ENCODE measurements around the gene FKBP11. TPM values are rescaled to one million over a fixed set of nuclear protein-coding genes. Genes with fewer than 3 reads are reported as not detected.
A peak's percentile ranks its signal among the peaks of the same experiment; 100 is the strongest.

The FKBP11 gene
- total and polyA plus RNA-seq, 2 of the 8 experiments (the other 6 are each of a cell fraction or from before 2014, with no cell fraction given): 45.7 to 65.1 TPM

DNA sequence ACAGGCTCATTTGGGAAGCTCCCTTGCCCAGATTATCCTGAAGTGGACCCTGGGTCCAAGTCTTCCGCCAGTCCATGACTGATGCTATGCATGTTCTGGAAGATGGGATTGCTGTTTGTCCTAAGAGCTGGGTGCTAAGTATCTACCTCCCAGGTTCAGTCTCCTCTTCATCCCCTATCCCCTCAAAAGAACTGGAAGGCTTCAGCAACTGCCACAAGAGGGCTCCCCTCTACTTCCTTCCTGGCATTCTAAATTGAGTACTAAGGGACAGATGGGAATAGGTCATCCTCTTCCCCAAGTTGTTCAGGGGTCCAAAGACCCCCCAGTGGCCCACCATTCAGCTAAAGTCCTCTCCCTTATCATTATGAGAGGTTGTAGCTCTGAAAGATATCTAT is 9.0 kb upstream of the FKBP11 start:
- Histone ChIP-seq H4K8ac (ENCODE audit: extremely low read depth, insufficient read depth, low read length) (no peak overlapping the region), H2BK20ac (ENCODE audit: low read length) (no peak overlapping the region), H3K4ac (replicated peaks; ENCODE audit: insufficient read length, low read depth, low read length) (no peak overlapping the region), H3K9ac (replicated peaks in 1 of 4; ENCODE audit: extremely low read depth in 1 of 4, low read depth in 3 of 4, low read length in 3 of 4) (no peak overlapping the region), H3K79me1 (ENCODE audit: low read depth, low read length) (no peaks in the 10 kb centered on the region), H2AK5ac (ENCODE audit: low read depth, low read length) (no peak overlapping the region), H2AFZ (ENCODE audit: low read length) (no peak overlapping the region), H2BK5ac (ENCODE audit: low read depth, low read length) (no peak overlapping the region), H3K14ac (ENCODE audit: insufficient read length) (no peak overlapping the region), H3K36me3 (ENCODE audit: control insufficient read depth in 2 of 4, insufficient read depth in 4 of 4, low read length in 3 of 4) (peaks cover 26 to 81% (median 46%) of the 10 kb centered on the region in 4 experiments), H3K56ac (replicated peaks; ENCODE audit: insufficient read length, low read depth, low read length) (no peak overlapping the region), H3K18ac (ENCODE audit: extremely low read depth, low read length) (no peak overlapping the region), H4K20me1 (replicated peaks in 1 of 2; ENCODE audit: control insufficient read depth in 1 of 2, insufficient read depth in 2 of 2, low read length in 2 of 2) (peaks cover 18% of the 10 kb centered on the region in 2 experiments), H3K23me2 (ENCODE audit: low read depth, low read length) (no peaks in the 10 kb centered on the region), H3K9me3 (ENCODE audit: insufficient read depth in 2 of 2, low read depth in 1 of 2, low read length in 1 of 2) (no peaks in the 10 kb centered on the region), H3K23ac (ENCODE audit: insufficient read length) (no peak overlapping the region), H2BK120ac (replicated peaks; ENCODE audit: low read depth, low read length) (no peak overlapping the region), H3K27ac (ENCODE audit: low read depth, low read length) (no peak overlapping the region), H3K4me2 (ENCODE audit: insufficient read depth in 1 of 2, low read depth in 2 of 2, low read length in 2 of 2) (no peak overlapping the region), H3K79me2 (ENCODE audit: control insufficient read depth in 1 of 2, insufficient read depth in 2 of 2, low read length in 2 of 2) (no peaks in the 10 kb centered on the region), H4K91ac (replicated peaks; ENCODE audit: insufficient read length, low read length) (no peak overlapping the region), H3K4me1 (replicated peaks in 1 of 4; ENCODE audit: control insufficient read depth in 3 of 4, insufficient read depth in 4 of 4, low read length in 3 of 4) (no peaks in the 10 kb centered on the region), H2BK12ac (ENCODE audit: low read depth, low read length) (no peak overlapping the region), H2BK15ac (ENCODE audit: low read length) (no peak overlapping the region), H3K27me3 (replicated peaks in 1 of 4; ENCODE audit: control insufficient read depth in 3 of 4, extremely low read depth in 1 of 4, insufficient read depth in 3 of 4, low read length in 3 of 4) (no peaks in the 10 kb centered on the region), H4K5ac (ENCODE audit: insufficient read length, low read depth, low read length) (no peak overlapping the region), H3K4me3 (ENCODE audit: extremely low read depth in 1 of 4, insufficient read depth in 2 of 4, low read depth in 3 of 4, low read length in 4 of 4) (no peak overlapping the region)
- DNase-seq (ENCODE audit: low read depth in 1 of 2, low spot score in 2 of 2) (no peak), FAIRE-seq (no peak)
- TF ChIP-seq BACH1 (IDR thresholded peaks at IDR 0.05; ENCODE audit: low read length): no peak
- peak in 1 of 2 experiments; percentile 52; a peak in 2 of 4 replicates for TF ChIP-seq RAD21 (IDR thresholded peaks at IDR 0.05 in 1 of 2, conservative IDR thresholded peaks at IDR 0.05 in 1 of 2; ENCODE audit: low read depth in 2 of 2, low read length in 2 of 2)
- TF ChIP-seq, protein P1, sequence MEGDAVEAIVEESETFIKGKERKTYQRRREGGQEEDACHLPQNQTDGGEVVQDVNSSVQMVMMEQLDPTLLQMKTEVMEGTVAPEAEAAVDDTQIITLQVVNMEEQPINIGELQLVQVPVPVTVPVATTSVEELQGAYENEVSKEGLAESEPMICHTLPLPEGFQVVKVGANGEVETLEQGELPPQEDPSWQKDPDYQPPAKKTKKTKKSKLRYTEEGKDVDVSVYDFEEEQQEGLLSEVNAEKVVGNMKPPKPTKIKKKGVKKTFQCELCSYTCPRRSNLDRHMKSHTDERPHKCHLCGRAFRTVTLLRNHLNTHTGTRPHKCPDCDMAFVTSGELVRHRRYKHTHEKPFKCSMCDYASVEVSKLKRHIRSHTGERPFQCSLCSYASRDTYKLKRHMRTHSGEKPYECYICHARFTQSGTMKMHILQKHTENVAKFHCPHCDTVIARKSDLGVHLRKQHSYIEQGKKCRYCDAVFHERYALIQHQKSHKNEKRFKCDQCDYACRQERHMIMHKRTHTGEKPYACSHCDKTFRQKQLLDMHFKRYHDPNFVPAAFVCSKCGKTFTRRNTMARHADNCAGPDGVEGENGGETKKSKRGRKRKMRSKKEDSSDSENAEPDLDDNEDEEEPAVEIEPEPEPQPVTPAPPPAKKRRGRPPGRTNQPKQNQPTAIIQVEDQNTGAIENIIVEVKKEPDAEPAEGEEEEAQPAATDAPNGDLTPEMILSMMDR (IDR thresholded peaks at IDR 0.05; ENCODE audit: control extremely low read depth in 1 of 3, insufficient read depth in 1 of 3, low read depth in 1 of 3, low read length in 3 of 3): peak in 2 of 3 experiments; percentile 49 to 57; a peak in 3 of 4 replicates
- CTCF ChIA-PET (ENCODE audit: partially characterized antibody): interaction anchor here (0.6 to 20.2 kb wide), 15 partner anchors 9 to 144 kb away, joined by 3 to 280 read pairs (median 4); partner anchors contain the start of genes ARF3, DDX23, FKBP11 and WNT1
- 100% methylated on average over 1 of the region's 1 CpG; no CpG with 5 or more reads in 1 of the 2 experiments for WGBS, 2 experiments (ENCODE audit: extremely low coverage in 1 of 2, insufficient coverage in 1 of 2, insufficient read length in 1 of 2, insufficient replicate concordance in 2 of 2, low coverage in 1 of 2, low lambda C conversion rate in 2 of 2, missing lambda C conversion rate in 1 of 2)
- POLR2A ChIA-PET (ENCODE audit: partially characterized antibody): interaction anchor here (0.9 to 8.6 kb wide), 4 partner anchors 9 to 82 kb away, joined by 3 to 49 read pairs (median 11); partner anchors contain the start of genes FKBP11 and RND1

Measured in H1 (cell line).